ENCODE results near the gene USH2A.

- TF ChIP-seq CTCF (IDR thresholded peaks at IDR 0.05), result no peak
- TF ChIP-seq POLR2A (IDR thresholded peaks at IDR 0.05), result no peak
Observed at GRCh38 chr1:216303690-216304089, 119.6 kb downstream of the USH2A start.
